Upper lobe of left lung (tissue), 6 donors: ENCODE results near the gene CXCL3. TPM values are rescaled to one million over a fixed set of nuclear protein-coding genes. Genes with fewer than 3 reads are reported as not detected.

Source experiments
- ATAC-seq, 2 donors: fragments of 200-7000 bp; cut with Tn5 transposase; one replicate each; pipeline ENCODE4 v1.9.1; 2022; ENCODE audit warnings: mild to moderate bottlenecking in 2 of 2, moderate library complexity in 2 of 2; ENCODE audit not compliant: low FRiP score in 2 of 2
- DNase-seq, 2 donors: peaks; one replicate each; pipeline ENCODE4 v3.0.0-alpha.2; 2019 to 2020
- H3K27ac ChIP-seq, 4 donors: fragments of 200-600 bp; sonication (generic); one replicate each; pipeline ENCODE4 v1.5.1; 2016 to 2019
- H3K27me3 ChIP-seq, 4 donors: fragments of 200-600 bp; sonication (generic); one replicate each; pipeline ENCODE4 v1.5.1; 2017 to 2019
- H3K36me3 ChIP-seq, 4 donors: fragments of 200-600 bp; sonication (generic); one replicate each; pipeline ENCODE4 v1.5.1; 2016 to 2019
- H3K4me1 ChIP-seq, 4 donors: fragments of 200-600 bp; sonication (generic); one replicate each; pipeline ENCODE4 v1.5.1; 2018 to 2019
- H3K4me3 ChIP-seq, 4 donors: fragments of 200-600 bp; sonication (generic); one replicate each; pipeline ENCODE4 v1.5.1; 2017 to 2019; ENCODE audit warnings: mild to moderate bottlenecking in 2 of 4, moderate library complexity in 1 of 4
- H3K9me3 ChIP-seq, 4 donors: fragments of 200-600 bp; sonication (generic); one replicate each; pipeline ENCODE4 v1.5.1; 2018 to 2019
- EP300 ChIP-seq, 4 donors: sonication (generic); formaldehyde crosslinking; IDR thresholded peaks; one replicate each; pipeline ENCODE4 v1.5.1; 2017; ENCODE audit warnings: antibody characterized with exemption in 4 of 4, control low read depth in 2 of 4
- POLR2A ChIP-seq, 4 donors: fragments of 450-650 bp; IDR thresholded peaks; one replicate each; pipeline ENCODE4 v1.5.1; 2016 to 2017; ENCODE audit warnings: antibody characterized with exemption in 4 of 4, mild to moderate bottlenecking in 2 of 4
- POLR2AphosphoS5 ChIP-seq, 2 donors: sonication (generic); formaldehyde crosslinking; IDR thresholded peaks; one replicate each; pipeline ENCODE4 v1.5.1; 2017; ENCODE audit warnings: antibody characterized with exemption in 2 of 2
- WGBS, 2 donors: methylation state at CpG; one replicate each; pipeline ENCODE4 v1.1.5; 2017 to 2018; 5-methylcytosine and 5-hydroxymethylcytosine counted together
- total RNA-seq, 6 donors: library from RNA; depleted of rRNA in 4 of 6; stranded (reverse); fragments of >200 nt in 4 of 6; gene quantifications; one replicate each; pipeline versions ENCODE4 v1.1.0 to v1.2.1, GENCODE V29; 2016 to 2021
- TF ChIP-seq, protein P1 (sequence below), 6 experiments: fragments of 450-650 bp in 4 of 6; fragments of 200-600 bp in 2 of 6; sonication (generic) in 2 of 6; IDR thresholded peaks; one replicate each; pipeline ENCODE4 v1.5.1; 2016 to 2019; ENCODE audit warnings: antibody characterized with exemption in 6 of 6
- donor health status: DM: no; HTN: no; CAD: no; lungs with moderate emphysema.
- donor health status: DM: no; HTN: yes; CAD: no; lungs with severe emphysema.

Gene CXCL3
- total RNA-seq, 6 donors from 2014 or later = 10.0 to 22.4 (median 16.4) TPM

DNA sequence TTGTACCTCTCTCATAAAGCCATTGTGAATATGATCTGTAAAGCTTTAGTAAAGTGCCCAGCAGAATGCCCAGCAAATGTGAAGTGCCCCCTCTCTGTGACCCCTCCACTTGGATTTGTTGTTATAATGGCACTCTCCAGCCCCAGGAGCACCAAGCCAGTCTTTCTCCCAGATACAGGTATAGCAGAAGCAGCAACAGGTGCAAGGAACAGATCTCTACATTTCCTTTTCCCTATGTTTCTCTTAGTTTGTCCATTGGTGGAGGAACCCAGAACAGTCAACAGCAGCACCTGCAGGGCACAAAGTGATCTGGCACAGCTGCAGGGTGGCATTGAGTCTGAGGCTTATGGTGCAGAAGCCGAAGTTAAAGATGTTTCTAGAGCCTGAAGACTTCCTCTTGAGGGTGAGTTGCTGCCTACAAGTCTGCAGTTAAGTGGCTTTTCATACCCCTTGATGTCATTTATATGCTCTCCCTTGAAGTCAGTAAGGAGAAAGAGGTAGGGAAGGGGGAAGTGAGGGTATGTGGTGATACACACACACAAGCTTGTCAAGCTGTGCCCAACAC lies 16.1 kb upstream of the CXCL3 start:
- TF ChIP-seq POLR2A (IDR thresholded peaks at IDR 0.05) (no peak), EP300 (IDR thresholded peaks at IDR 0.05) (no peak), POLR2AphosphoS5 (IDR thresholded peaks at IDR 0.05) (no peak)
- TF ChIP-seq, protein P1, sequence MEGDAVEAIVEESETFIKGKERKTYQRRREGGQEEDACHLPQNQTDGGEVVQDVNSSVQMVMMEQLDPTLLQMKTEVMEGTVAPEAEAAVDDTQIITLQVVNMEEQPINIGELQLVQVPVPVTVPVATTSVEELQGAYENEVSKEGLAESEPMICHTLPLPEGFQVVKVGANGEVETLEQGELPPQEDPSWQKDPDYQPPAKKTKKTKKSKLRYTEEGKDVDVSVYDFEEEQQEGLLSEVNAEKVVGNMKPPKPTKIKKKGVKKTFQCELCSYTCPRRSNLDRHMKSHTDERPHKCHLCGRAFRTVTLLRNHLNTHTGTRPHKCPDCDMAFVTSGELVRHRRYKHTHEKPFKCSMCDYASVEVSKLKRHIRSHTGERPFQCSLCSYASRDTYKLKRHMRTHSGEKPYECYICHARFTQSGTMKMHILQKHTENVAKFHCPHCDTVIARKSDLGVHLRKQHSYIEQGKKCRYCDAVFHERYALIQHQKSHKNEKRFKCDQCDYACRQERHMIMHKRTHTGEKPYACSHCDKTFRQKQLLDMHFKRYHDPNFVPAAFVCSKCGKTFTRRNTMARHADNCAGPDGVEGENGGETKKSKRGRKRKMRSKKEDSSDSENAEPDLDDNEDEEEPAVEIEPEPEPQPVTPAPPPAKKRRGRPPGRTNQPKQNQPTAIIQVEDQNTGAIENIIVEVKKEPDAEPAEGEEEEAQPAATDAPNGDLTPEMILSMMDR (IDR thresholded peaks at IDR 0.05) = no peak
- H3K27me3 ChIP-seq = no peaks in the 10 kb centered on the region
- H3K4me3 ChIP-seq = no peak overlapping the region
- no peaks in the 10 kb centered on the region for H3K9me3 ChIP-seq
- no peak overlapping the region for H3K27ac ChIP-seq
- H3K4me1 ChIP-seq = no peaks in the 10 kb centered on the region
- ATAC-seq = peak in 1 of 2 donors; percentile 8
- WGBS, 2 donors = 39 to 50% methylated on average over 1 of the region's 1 CpG
- no peak for DNase-seq
- H3K36me3 ChIP-seq = no peaks in the 10 kb centered on the region

DNA sequence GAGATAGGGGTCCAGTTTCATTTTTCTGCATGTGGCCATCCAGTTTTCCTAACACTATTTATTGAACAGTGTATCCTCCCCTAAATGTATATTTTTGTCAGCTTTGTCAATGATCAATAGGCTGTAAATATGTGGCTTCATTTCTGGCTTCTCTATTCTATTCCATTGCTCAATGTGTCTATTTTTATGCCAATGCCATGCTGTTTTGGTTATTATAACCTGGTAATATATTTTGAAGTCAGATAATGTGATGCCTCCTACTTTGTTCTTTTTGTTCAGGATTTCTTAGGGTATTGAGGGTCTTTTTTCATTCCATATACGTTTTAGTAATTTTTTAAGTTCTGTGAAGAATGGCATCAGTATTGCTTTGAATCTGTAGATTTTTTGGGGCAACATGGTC lies 8.7 kb upstream of the CXCL3 start:
- H3K27ac ChIP-seq = no peak overlapping the region
- ATAC-seq (no peak), DNase-seq (no peak)
- H3K36me3 ChIP-seq = no peaks in the 10 kb centered on the region
- no peak overlapping the region for H3K4me3 ChIP-seq
- no peaks in the 10 kb centered on the region for H3K4me1 ChIP-seq
- H3K9me3 ChIP-seq = peaks cover 0 to 11% (median 6%) of the 10 kb centered on the region in 4 donors
- TF ChIP-seq POLR2A (IDR thresholded peaks at IDR 0.05) (no peak), POLR2AphosphoS5 (IDR thresholded peaks at IDR 0.05) (no peak), EP300 (IDR thresholded peaks at IDR 0.05) (no peak)
- TF ChIP-seq, protein P1 (IDR thresholded peaks at IDR 0.05) = no peak
- WGBS, 2 donors = 74 to 77% methylated on average over 1 of the region's 1 CpG
- H3K27me3 ChIP-seq = no peaks in the 10 kb centered on the region

DNA sequence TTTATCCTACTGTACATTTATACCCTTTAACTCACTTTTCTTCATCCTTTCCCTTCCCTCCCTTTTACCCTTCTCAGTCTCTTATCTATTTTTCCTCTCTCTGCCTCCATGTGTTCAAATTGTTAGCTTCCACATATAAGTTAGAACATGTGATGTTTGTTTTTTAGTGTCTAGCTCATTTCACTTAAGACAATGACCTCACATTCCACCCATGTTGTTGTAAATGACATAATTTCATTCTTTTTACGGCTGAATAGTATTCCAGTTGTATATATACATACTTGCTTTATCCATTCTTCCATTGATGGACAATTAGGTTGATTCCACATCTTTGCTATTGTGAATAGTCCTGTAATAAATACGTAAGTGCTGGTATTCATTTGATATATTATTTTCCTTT lies 7.3 kb upstream of the CXCL3 start:
- WGBS, 2 donors = 83 to 94% methylated on average over 2 of the region's 2 CpGs
- no peak overlapping the region for H3K27ac ChIP-seq
- no peaks in the 10 kb centered on the region for H3K36me3 ChIP-seq
- H3K27me3 ChIP-seq = no peaks in the 10 kb centered on the region
- H3K9me3 ChIP-seq = peaks cover 0 to 11% (median 6%) of the 10 kb centered on the region in 4 donors
- H3K4me3 ChIP-seq = no peak overlapping the region
- DNase-seq (no peak), ATAC-seq (no peak)
- H3K4me1 ChIP-seq = no peaks in the 10 kb centered on the region
- TF ChIP-seq, protein P1 (IDR thresholded peaks at IDR 0.05) = no peak
- TF ChIP-seq EP300 (IDR thresholded peaks at IDR 0.05) = no peak
- TF ChIP-seq POLR2A (IDR thresholded peaks at IDR 0.05) = no peak
- TF ChIP-seq POLR2AphosphoS5 (IDR thresholded peaks at IDR 0.05) = no peak

DNA sequence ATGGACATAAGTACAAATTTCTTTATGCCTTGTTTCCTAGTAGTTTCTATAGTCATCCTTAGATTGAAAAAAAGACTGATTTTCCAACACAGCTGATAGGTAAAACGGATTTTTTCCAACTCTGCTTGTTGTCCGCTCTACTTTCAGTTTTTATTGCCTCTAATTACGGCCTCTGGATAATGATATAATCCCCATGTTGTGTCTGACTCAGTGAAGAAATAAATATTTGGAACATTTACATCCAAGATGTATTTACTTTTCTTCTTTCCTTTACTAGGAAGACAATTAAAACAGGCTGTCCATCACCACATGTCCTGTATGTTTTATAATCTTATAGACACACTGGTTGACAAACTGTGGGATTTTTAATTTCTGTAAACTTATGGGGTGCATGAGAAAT lies 6.8 kb upstream of the CXCL3 start:
- H3K27ac ChIP-seq = no peak overlapping the region

More for the DNA sequence above, 6.8 kb upstream of the CXCL3 start:
- Histone ChIP-seq H3K4me1 (no peaks in the 10 kb centered on the region), H3K27me3 (no peaks in the 10 kb centered on the region), H3K4me3 (no peak overlapping the region), H3K9me3 (peaks cover 0 to 11% (median 6%) of the 10 kb centered on the region in 4 donors), H3K36me3 (no peaks in the 10 kb centered on the region)
- TF ChIP-seq POLR2A (IDR thresholded peaks at IDR 0.05) (no peak), POLR2AphosphoS5 (IDR thresholded peaks at IDR 0.05) (no peak), EP300 (IDR thresholded peaks at IDR 0.05) (no peak)
- TF ChIP-seq, protein P1 (IDR thresholded peaks at IDR 0.05) = no peak
- 80 to 86% methylated on average over 3 of the region's 3 CpGs for WGBS, 2 donors
- ATAC-seq = no peak
- no peak for DNase-seq
